ENCODE measurements around the gene RNF31.

RNF31 gene

GRCh38 chr14:24206260-24207103 is 59.2 kb downstream of the RNF31 start:
- H3K9me3 ChIP-seq (ENCODE audit: insufficient read depth, low read length) = no peaks in the 10 kb centered on the region
- H3K79me2 ChIP-seq (ENCODE audit: low read length) = no peaks in the 10 kb centered on the region
- H3K4me3 ChIP-seq (ENCODE audit: low read length) = no peak overlapping the region
- peaks cover 56% of the 10 kb centered on the region for H3K36me3 ChIP-seq (replicated peaks; ENCODE audit: low read depth, low read length)
- H3K4me2 ChIP-seq (ENCODE audit: low read length) = no peak overlapping the region
- no peak overlapping the region for H3K9ac ChIP-seq (ENCODE audit: low read length)
- no peaks in the 10 kb centered on the region for H3K4me1 ChIP-seq (ENCODE audit: low read length)
- TF ChIP-seq EZH2phosphoT487 (IDR thresholded peaks at IDR 0.05; ENCODE audit: low read depth) = no peak
- no peak overlapping the region for H3K27ac ChIP-seq (ENCODE audit: low read length)
- H3K27me3 ChIP-seq (ENCODE audit: low read depth, low read length) = no peaks in the 10 kb centered on the region
- no peak overlapping the region for H2AFZ ChIP-seq (ENCODE audit: low read depth, low read length)
- 0 out of 2 replicates have a peak, but pooled peaks cover 2% of the 10 kb centered on the region for H4K20me1 ChIP-seq (ENCODE audit: insufficient read depth, low read length)

GRCh38 chr14:24207104-24207551 is 59.8 kb downstream of the RNF31 start:
- Histone ChIP-seq H3K4me3 (ENCODE audit: low read length) (no peak overlapping the region), H3K4me1 (ENCODE audit: low read length) (no peaks in the 10 kb centered on the region), H3K9me3 (ENCODE audit: insufficient read depth, low read length) (no peaks in the 10 kb centered on the region), H3K9ac (ENCODE audit: low read length) (no peak overlapping the region), H3K4me2 (ENCODE audit: low read length) (no peak overlapping the region), H4K20me1 (ENCODE audit: insufficient read depth, low read length) (0 out of 2 replicates have a peak, but pooled peaks cover 2% of the 10 kb centered on the region), H3K27me3 (ENCODE audit: low read depth, low read length) (no peaks in the 10 kb centered on the region), H3K36me3 (replicated peaks; ENCODE audit: low read depth, low read length) (peaks cover 53% of the 10 kb centered on the region), H3K27ac (ENCODE audit: low read length) (no peak overlapping the region), H3K79me2 (ENCODE audit: low read length) (peaks cover 3% of the 10 kb centered on the region), H2AFZ (ENCODE audit: low read depth, low read length) (no peak overlapping the region)
- no peak for TF ChIP-seq CTCF (IDR thresholded peaks at IDR 0.05; ENCODE audit: low read depth, low read length)
- TF ChIP-seq EZH2phosphoT487 (IDR thresholded peaks at IDR 0.05; ENCODE audit: low read depth) = no peak

GRCh38 chr14:24207625-24208024 is 60.3 kb downstream of the RNF31 start:
- no peaks in the 10 kb centered on the region; the same call in 1 of the 2 replicates for H3K4me1 ChIP-seq (ENCODE audit: low read length)
- 0 out of 2 replicates have a peak, but pooled peaks cover 2% of the 10 kb centered on the region for H4K20me1 ChIP-seq (ENCODE audit: insufficient read depth, low read length)
- H3K9me3 ChIP-seq (ENCODE audit: insufficient read depth, low read length) = no peaks in the 10 kb centered on the region
- H3K9ac ChIP-seq (ENCODE audit: low read length) = no peak overlapping the region
- H3K36me3 ChIP-seq (replicated peaks; ENCODE audit: low read depth, low read length) = peaks cover 53% of the 10 kb centered on the region
- no peak overlapping the region for H3K4me3 ChIP-seq (ENCODE audit: low read length)
- no peak overlapping the region for H3K4me2 ChIP-seq (ENCODE audit: low read length)
- TF ChIP-seq EZH2phosphoT487 (IDR thresholded peaks at IDR 0.05; ENCODE audit: low read depth) (no peak), CTCF (IDR thresholded peaks at IDR 0.05; ENCODE audit: low read depth, low read length) (no peak)
- no peak overlapping the region for H3K27ac ChIP-seq (ENCODE audit: low read length)
- no peak overlapping the region for H2AFZ ChIP-seq (ENCODE audit: low read depth, low read length)
- no peaks in the 10 kb centered on the region for H3K27me3 ChIP-seq (ENCODE audit: low read depth, low read length)
- H3K79me2 ChIP-seq (ENCODE audit: low read length) = peaks cover 7% of the 10 kb centered on the region

All from OCI-LY3 (cell line).